ENCODE results near the gene MRPS12.
"Not testable (repeated sequence)": the region's sequence is repeated elsewhere in the genome, so short reads cannot be mapped to it uniquely, and the experiment has no call there.

MRPS12 gene

DNA sequence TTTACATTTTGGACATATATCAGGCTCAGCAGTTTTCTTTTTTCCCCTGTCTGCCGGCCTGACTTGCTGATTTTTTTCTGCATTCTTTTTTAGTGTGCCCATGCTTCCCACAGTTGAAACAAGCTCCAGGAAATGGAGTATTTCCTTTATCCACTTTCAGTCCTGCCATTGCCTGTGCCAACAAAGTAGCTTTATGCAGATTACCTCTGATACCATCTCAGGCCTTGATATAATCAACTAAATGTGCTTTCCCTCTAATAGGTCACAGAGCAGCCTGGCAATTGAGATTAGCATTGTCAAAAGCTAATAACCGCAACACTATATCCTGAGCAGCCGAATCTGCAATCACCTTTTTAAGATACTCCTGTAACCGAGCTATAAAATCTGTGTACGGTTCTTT lies 9.2 kb downstream of the MRPS12 start:
- no peak for DNase-seq (ENCODE audit: low read depth)

DNA sequence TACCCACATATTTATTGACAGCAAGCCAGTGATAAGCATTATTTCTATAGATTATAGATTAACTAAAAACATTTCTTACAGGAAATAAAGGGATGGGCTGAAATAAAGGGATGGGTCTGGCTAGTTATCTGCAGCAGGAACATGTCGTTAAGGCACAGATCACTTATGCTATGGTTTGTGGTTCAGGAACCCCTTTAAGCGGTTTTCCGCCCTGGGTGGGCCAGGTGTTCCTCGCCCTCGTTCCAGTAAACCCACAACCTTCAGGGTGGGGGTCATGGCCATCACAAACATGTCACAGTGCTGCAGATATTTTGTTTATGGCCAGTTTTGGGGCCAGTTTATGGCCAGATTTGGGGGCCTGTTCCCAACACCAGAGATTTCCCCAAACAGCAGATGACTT lies 10.7 kb downstream of the MRPS12 start:
- DNase-seq (ENCODE audit: low read depth), result not testable (repeated sequence)

DNA sequence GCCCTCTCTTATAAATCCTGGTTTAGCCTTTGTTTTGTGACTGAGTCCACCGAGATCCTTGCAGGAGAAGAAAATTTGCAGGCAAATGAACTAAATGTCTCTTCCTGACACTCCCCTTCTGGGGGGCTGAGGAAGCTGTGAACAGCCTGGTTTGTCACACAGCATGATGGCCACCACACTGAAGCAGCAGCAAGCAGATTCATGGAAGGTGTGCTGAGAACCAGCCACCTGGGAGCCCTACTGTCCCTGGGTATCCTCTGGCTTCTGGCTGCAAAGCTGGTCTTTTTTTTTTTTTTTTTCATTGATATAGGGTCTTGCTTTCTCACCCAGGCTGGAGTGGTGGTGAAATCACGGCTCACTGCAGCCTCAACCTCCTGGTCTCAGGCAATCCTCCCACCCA lies 11.2 kb downstream of the MRPS12 start:
- DNase-seq (ENCODE audit: low read depth), result no peak

DNA sequence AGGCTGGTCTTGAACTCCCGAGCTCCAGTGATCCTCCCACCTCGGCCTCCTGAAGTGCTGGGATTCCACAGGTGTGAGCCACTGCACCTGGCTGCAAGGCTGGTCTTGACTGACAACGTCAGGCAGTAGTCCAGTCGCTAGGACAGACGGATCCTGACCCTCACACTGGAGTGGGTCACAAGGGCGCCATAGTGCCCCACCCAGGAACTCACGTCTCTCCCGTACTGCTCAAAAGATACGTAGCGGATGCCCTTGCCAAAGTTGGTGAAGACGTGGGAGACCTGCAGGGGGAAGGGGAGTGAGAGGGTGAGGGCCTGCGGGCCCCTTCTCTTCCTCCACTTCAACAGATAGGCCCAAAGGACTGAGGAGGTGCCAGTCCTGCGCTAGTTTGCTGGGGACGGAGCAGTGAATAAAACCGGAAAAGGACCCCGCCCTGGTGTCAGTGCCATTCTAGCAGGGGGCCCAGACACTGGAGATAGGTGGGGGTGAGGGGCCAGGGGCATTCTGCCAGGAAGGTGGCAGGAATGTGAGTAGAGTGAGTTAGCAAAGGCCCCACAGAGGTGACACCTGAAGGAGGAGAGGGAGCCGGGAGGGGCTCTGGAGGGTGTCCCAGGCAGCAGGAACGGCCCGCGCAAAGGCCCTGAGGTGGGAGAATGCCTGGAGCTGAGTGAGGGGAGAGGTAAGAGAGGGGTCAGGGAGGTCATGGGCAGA lies 11.9 kb downstream of the MRPS12 start:
- no peak for DNase-seq (ENCODE audit: low read depth)

DNA sequence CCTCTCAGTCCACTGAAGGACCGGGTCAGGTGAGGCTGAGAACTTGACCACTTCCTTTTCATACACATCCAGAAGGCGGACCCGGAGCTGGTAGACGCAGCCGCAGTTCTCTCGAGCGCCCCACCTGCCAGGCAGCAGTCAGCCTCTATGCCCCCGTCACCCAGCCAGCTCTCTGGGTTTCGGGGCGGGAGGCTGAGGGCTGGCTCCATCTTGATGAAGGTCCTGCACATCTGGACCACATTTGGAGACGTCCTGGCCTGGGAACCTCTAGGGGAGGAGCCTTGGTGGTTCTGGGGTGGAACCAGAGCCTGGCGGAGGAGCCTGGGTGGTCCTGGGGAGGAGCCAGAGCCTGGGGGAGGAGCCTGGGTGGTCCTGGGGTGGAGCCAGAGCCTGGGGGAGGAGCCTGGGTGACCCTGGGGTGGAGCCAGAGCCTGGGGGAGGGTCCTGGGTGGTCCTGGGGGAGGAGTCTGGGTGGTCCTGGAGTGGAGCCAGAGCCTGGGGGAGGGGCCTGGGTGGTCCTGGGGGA lies 14.3 kb downstream of the MRPS12 start:
- no peak for DNase-seq (ENCODE audit: low read depth)

- no peak for DNase-seq (ENCODE audit: low read depth)
These were observed 15.0 kb downstream of the MRPS12 start for GRCh38 chr19:38945562-38946228.

DNA sequence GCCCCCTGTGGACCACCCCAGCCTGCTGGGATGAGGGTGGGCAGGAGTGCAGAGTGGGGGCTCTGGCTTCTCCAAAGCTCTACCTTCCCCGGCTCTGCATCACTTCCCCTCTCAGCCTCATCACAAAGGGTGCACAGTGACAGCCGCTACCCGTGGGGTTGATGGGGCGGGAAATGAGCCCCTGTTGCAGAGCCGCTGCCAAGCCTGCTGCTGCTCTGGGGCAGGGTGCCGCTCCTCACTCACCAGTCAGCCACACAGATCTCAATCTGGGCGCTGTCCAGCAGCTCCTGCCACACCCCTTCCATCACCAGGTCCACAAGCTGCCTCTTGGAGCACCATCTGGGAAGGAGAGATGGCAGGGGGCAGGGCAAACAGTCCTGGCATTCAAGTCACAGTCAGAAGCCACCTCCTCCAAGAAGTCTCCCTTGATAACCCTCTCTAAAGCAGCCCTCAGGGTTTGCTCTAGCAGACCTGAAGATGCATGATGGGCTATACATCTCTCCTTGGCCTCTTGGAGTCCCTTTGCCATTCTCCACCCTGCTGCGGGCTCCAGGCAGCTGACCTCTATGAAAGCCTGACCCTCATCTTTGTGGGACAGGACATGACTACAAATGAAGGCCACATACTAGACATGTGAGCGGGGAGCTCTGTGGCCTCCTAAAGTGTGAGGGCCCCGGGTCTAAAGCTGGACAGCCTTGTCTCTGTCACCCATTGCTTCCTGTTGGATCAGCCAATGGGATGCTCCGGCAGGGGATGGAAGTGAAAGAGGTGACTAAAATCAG lies 15.7 kb downstream of the MRPS12 start:
- DNase-seq (ENCODE audit: low read depth), result no peak

- DNase-seq (ENCODE audit: low read depth), result no peak
These were observed 19.0 kb downstream of the MRPS12 start for GRCh38 chr19:38949580-38950367.

GRCh38 chr19:38951187-38951586 lies 20.4 kb downstream of the MRPS12 start:
- no peak for DNase-seq (ENCODE audit: low read depth)

GRCh38 chr19:38952395-38953165 lies 21.8 kb downstream of the MRPS12 start:
- DNase-seq (ENCODE audit: low read depth), result no peak

DNA sequence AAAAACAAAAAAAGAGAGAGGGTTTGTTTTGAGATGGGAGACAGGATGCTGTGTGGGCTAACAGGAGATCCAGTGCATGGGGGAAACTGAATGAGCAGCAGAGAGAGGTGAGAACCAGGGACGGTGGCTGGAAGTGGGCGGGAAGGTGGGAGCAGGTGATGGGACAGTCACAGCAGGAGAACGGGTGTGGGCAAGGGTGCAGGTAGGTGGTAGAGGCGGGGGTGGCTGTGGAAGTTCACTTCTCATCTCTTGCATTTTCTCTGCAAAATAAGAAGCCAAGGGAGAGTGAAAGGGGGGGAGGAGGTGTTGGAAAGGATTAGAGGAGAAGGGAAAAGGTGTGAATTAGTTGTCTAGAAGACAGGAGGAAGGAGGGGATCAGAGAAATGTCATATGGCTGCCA lies 22.9 kb downstream of the MRPS12 start:
- DNase-seq (ENCODE audit: low read depth), result no peak

DNA sequence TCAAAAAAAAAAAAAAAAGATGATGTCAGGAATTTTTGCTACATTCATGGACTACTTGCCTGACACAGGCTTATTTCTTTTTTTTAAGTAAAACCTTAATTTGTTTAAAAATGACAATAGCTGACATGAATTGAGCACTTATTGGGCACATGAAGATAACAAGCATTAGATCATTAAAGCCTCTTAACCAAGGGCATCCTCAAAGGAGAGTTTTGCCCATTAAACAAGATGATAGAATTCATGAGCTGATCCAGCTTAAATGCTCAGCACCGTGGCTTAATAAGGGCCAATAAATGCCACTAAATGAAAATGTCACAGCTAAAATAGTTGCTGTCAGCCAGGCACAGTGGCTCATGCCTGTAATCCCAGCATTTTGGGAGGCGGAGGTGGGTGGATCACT lies 25.5 kb downstream of the MRPS12 start:
- DNase-seq (ENCODE audit: low read depth), result no peak

DNA sequence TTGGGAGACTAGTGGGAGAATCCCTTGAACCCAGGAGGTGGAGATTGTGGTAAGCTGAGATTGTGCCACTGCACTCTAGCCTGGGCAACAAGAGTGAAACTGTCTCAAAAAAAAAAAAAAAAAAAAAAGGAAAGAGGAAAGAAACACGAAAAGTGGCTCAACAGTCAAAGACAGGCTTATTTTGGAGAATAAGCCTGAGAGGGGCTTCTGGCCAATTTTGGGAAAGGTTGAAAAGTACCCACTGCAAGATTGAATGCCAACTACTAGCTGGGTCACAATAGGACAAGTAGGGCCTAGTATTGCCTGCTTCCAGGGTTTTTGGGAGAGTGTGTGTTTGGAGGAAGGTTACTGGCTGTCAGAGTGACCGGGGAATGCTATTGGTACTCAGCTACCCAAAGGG lies 27.6 kb downstream of the MRPS12 start:
- DNase-seq (ENCODE audit: low read depth), result no peak

GRCh38 chr19:38959618-38960017 lies 28.9 kb downstream of the MRPS12 start:
- DNase-seq (ENCODE audit: low read depth), result no peak

- DNase-seq (ENCODE audit: low read depth), result no peak
These were observed 34.0 kb downstream of the MRPS12 start for GRCh38 chr19:38964738-38965137.

DNA sequence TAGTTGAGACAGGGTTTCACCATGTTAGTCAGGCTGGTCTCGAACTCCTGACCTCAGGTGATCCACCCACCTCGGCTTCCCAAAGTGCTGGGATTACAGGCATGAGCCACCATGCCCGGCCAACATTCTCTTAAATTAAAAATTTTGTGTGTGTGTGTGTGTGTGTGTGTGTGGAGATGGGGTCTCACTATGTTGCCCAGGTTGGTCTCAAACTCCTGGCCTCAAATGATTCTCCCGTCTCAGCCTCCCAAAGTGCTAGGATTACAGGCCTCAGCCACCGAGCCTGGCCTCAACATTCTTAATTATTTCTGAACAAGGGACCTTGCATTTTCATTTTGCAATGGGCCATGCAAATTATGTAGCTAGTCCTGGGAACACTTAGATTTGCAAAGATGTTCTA lies 35.4 kb downstream of the MRPS12 start:
- not testable (repeated sequence) for DNase-seq (ENCODE audit: low read depth)

GRCh38 chr19:38970664-38971532 lies 40.2 kb downstream of the MRPS12 start:
- no peak for DNase-seq (ENCODE audit: low read depth)

DNA sequence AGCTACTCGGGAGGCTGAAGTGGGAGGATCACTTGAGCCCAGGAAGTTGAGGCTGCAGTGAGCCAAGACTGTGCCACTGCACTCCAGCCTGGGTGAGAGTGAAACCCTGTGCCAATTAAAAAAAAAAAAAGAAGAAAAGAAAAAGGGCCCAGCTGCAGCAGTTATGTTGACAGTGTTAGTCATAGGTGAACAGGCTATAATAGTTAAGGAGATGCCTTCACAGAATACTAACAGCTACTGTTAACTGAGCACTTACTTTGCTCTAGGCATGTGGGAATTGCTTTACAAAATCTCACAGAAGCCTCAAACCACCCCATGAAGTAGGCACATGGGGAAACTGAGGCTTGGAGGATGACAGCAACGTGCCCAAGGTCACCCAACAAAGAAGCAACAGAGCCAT lies 40.9 kb downstream of the MRPS12 start:
- DNase-seq (ENCODE audit: low read depth), result no peak

GRCh38 chr19:38974624-38975213 lies 44.0 kb downstream of the MRPS12 start:
- DNase-seq (ENCODE audit: low read depth), result no peak
